ENCODE measurements around the gene TTN.

DNA sequence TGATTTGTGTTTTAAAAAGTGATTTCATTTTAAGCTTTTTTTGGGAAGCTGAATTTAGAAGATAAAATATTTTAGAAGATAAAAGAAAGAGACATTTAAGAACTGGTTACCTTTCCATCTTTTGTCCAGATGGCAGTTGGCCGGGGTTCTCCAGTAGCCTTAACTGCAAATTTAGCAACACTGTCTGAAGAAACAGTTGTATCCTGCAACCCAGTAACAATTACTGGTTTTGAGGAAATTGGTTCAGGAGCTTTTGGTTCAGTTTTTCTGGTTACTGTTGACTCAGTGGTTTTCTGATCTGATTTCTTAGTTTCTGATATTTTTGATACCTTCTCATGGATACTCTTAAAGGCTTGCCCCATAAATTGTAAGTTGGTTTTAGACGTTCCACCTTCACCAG is 277.1 kb downstream of the TTN start:
- TF ChIP-seq POLR2A (IDR thresholded peaks at IDR 0.05; ENCODE audit: low read depth, low read length) (no peak), POLR2AphosphoS5 (IDR thresholded peaks at IDR 0.05; ENCODE audit: low read depth, low read length) (no peak)
